GM12878 (cell line): ENCODE measurements around the gene WSCD1. TPM values are rescaled to one million over a fixed set of nuclear protein-coding genes. Genes with fewer than 3 reads are reported as not detected.

Experiments
- ATAC-seq: fragments of 200-7000 bp; cut with Tn5 transposase; 3 replicates; pipeline ENCODE4 v1.9.1; 2020; ENCODE audit warnings: mild to moderate bottlenecking, moderate library complexity
- BruUV-seq: library from RNA; stranded (reverse); fragments of 400-500 nt; replicated peaks from 2 replicates; lab custom pipeline; 2021; lab: Mats Ljungman, UMichigan
- CTCF ChIA-PET: fragments of 300-600 bp; sonication (Branson Sonifier 250); formaldehyde crosslinking; extraction: SDS; loops from one replicate; lab custom pipeline; 2021; ENCODE audit warnings: inconsistent platforms; lab: Yijun Ruan, JAX
- POLR2A ChIA-PET: fragments of 350-600 bp; formaldehyde crosslinking; extraction: SDS; loops from one replicate; lab custom pipeline; 2021; ENCODE audit warnings: inconsistent platforms; lab: Charles Lee
- RAD21 ChIA-PET: fragments of 300-600 bp; sonication (Branson Sonifier 250); formaldehyde crosslinking; loops from one replicate; lab custom pipeline; 2023; ENCODE audit warnings: antibody characterized with exemption; ENCODE audit not compliant: unreplicated experiment; lab: Charles Lee
- SMC1A ChIA-PET: fragments of 300-600 bp; sonication (Branson Sonifier 250); formaldehyde crosslinking; loops from one replicate; lab custom pipeline; 2023; ENCODE audit not compliant: unreplicated experiment, uncharacterized antibody; lab: Charles Lee
- DNase-seq: peaks from one replicate; pipeline ENCODE4 v3.0.0-alpha.2; 2011; ENCODE audit warnings: low read depth, low spot score
- FAIRE-seq: peaks from 3 replicates; lab custom pipeline; 2011; peaks lifted over from hg19 to GRCh38; lab: Jason Lieb, UNC
- H2AFZ ChIP-seq: 2 replicates; pipeline ENCODE4 v1.6.0; 2011; ENCODE audit warnings: low read depth, low read length, control low read depth; ENCODE audit not compliant: control insufficient read depth
- H3K27ac ChIP-seq: 2 replicates; pipeline ENCODE4 v1.5.1; 2011; ENCODE audit warnings: control low read depth; ENCODE audit not compliant: control insufficient read depth, insufficient read depth
- H3K27me3 ChIP-seq, 2 experiments: replicated peaks in 1 of 2; 2 replicates each; pipeline versions ENCODE4 v1.6.0 to v1.6.1; 2011; ENCODE audit warnings: low read length in 1 of 2; ENCODE audit not compliant: control insufficient read depth in 2 of 2, insufficient read depth in 2 of 2
- H3K36me3 ChIP-seq, 2 experiments: 2 replicates each; pipeline ENCODE4 v1.5.1; 2011; ENCODE audit warnings: low read length in 1 of 2; ENCODE audit not compliant: control insufficient read depth in 2 of 2, insufficient read depth in 2 of 2
- H3K4me1 ChIP-seq: 2 replicates; pipeline ENCODE4 v1.6.1; 2011; ENCODE audit warnings: mild to moderate bottlenecking, low read length, moderate library complexity, mixed read lengths; ENCODE audit not compliant: control insufficient read depth, insufficient read depth
- H3K4me2 ChIP-seq: 2 replicates; pipeline ENCODE4 v1.6.0; 2011; ENCODE audit warnings: control low read depth; ENCODE audit not compliant: control insufficient read depth, insufficient read depth
- H3K4me3 ChIP-seq: fragments of 200-600 bp; sonication (generic); 2 replicates; pipeline ENCODE4 v1.5.1; 2016
- H3K79me2 ChIP-seq: 2 replicates; pipeline ENCODE4 v1.6.0; 2011; ENCODE audit warnings: low read length; ENCODE audit not compliant: control insufficient read depth, insufficient read depth
- H3K9ac ChIP-seq: 2 replicates; pipeline ENCODE4 v1.8.0; 2011; ENCODE audit warnings: low read length, control low read depth, mixed read lengths; ENCODE audit not compliant: control insufficient read depth, insufficient read depth
- H3K9me3 ChIP-seq: replicated peaks from 3 replicates; pipeline ENCODE4 v1.5.1; 2011; ENCODE audit warnings: mild to moderate bottlenecking, low read length; ENCODE audit not compliant: control insufficient read depth, insufficient read depth
- H4K20me1 ChIP-seq: 2 replicates; pipeline ENCODE4 v1.6.0; 2011; ENCODE audit not compliant: control insufficient read depth, insufficient read depth
- BHLHE40 ChIP-seq, 2 experiments: fragments of 450-650 bp in 1 of 2; IDR thresholded peaks; 2 replicates each; pipeline ENCODE4 v1.6.1; 2011 to 2017; ENCODE audit warnings: low read depth in 2 of 2, borderline replicate concordance in 1 of 2, improper control_type of control experiment in 1 of 2, low read length in 1 of 2, mild to moderate bottlenecking in 1 of 2
- GABPA ChIP-seq: IDR thresholded peaks from 2 replicates; pipeline ENCODE4 v1.6.1; 2014; ENCODE audit warnings: antibody characterized with exemption, low read depth, mild to moderate bottlenecking, inconsistent platforms
- KAT2A ChIP-seq: conservative IDR thresholded peaks from 2 replicates; pipeline ENCODE4 v1.6.1; 2011; ENCODE audit warnings: low read depth, low read length; ENCODE audit not compliant: control insufficient read depth
- NFYA ChIP-seq: IDR thresholded peaks from 2 replicates; pipeline ENCODE4 v1.6.1; 2011; ENCODE audit warnings: low read depth, mild to moderate bottlenecking, low read length, improper control_type of control experiment, borderline replicate concordance
- PML ChIP-seq: IDR thresholded peaks from 2 replicates; pipeline ENCODE4 v1.6.1; 2012; ENCODE audit warnings: low read length, inconsistent platforms
- RAD51 ChIP-seq: fragments of 450-650 bp; IDR thresholded peaks from 2 replicates; pipeline ENCODE4 v1.6.1; 2016; ENCODE audit warnings: moderate library complexity, mild to moderate bottlenecking, inconsistent platforms
- RB1 ChIP-seq: fragments of 450-650 bp; formaldehyde crosslinking; IDR thresholded peaks from 2 replicates; pipeline ENCODE4 v1.6.1; 2017; ENCODE audit warnings: mild to moderate bottlenecking, borderline replicate concordance
- WGBS: methylation state at CpG from one replicate; pipeline ENCODE4 v1.1.6; 2016; ENCODE audit warnings: low lambda C conversion rate; ENCODE audit not compliant: insufficient replicate concordance, insufficient coverage; ENCODE audit errors: missing lambda C conversion rate; 5-methylcytosine and 5-hydroxymethylcytosine counted together
- in situ Hi-C: fragments of 300-500 bp; cut with MboI; formaldehyde crosslinking; loops from 9 replicates; pipeline ENCODE4 v1.14.3; 2018; ENCODE audit warnings: mixed read lengths
- intact Hi-C: fragments of 100-400 bp; cut with micrococcal nuclease; formaldehyde crosslinking; loops from one replicate; pipeline ENCODE4 v1.14.2; 2022; ENCODE audit not compliant: unreplicated experiment
- polyA plus RNA-seq, 11 experiments: library from polyadenylated mRNA; depleted of rRNA in 4 of 11; unstranded in 6 of 11; stranded (reverse) in 5 of 11; fragments of >200 nt; fragmentation: Nextera tagmentation in 4 of 11; fragmentation: Illumina TruSeq in 1 of 11; extraction: Ambion mirVana in 4 of 11; extraction: Trizol in 1 of 11; gene quantifications; 1 replicate in 1 of 11; 2 replicates in 10 of 11; pipeline versions ENCODE4 v1.2.1 to v1.2.3, GENCODE V29; 2011 to 2016; ENCODE audit warnings: inconsistent platforms in 2 of 11, missing spikeins in 2 of 11, low read depth in 1 of 11
- total RNA-seq, 4 experiments: library from RNA; depleted of rRNA in 3 of 4; stranded (reverse); fragments of >200 nt in 3 of 4; fragmentation: Illumina TruSeq in 1 of 4; extraction: Trizol in 1 of 4; gene quantifications; 2 replicates each; pipeline versions ENCODE4 v1.2.1 to v1.2.3, GENCODE V29; 2013 to 2021
- TF ChIP-seq, protein P1 (sequence below): fragments of 450-650 bp; IDR thresholded peaks from 2 replicates; pipeline ENCODE4 v1.6.1; 2017; ENCODE audit warnings: antibody characterized with exemption, mild to moderate bottlenecking, moderate library complexity
- TF ChIP-seq, protein P2 (sequence below): fragments of 450-650 bp; IDR thresholded peaks from 2 replicates; pipeline ENCODE4 v1.6.1; 2017; ENCODE audit warnings: low read depth, mild to moderate bottlenecking, moderate library complexity
- TF ChIP-seq, protein P3 (sequence below), 3 experiments: IDR thresholded peaks in 2 of 3; conservative IDR thresholded peaks in 1 of 3; 2 replicates each; pipeline ENCODE4 v1.5.1; 2011; ENCODE audit warnings: low read depth in 3 of 3, low read length in 3 of 3, mild to moderate bottlenecking in 3 of 3, control low read depth in 2 of 3, moderate library complexity in 2 of 3, inconsistent platforms in 1 of 3, mixed read lengths in 1 of 3; ENCODE audit not compliant: control insufficient read depth in 2 of 3, insufficient read depth in 1 of 3; ENCODE audit errors: extremely low read depth in 1 of 3
- TF ChIP-seq, protein P4 (sequence below): fragments of 450-650 bp; formaldehyde crosslinking; IDR thresholded peaks from 2 replicates; pipeline ENCODE4 v1.4.0; 2020; ENCODE audit warnings: mild to moderate bottlenecking, moderate library complexity

Gene WSCD1
- total and polyA plus RNA-seq, 10 of the 15 experiments (the other 5 are each of a cell fraction or from before 2014, with no cell fraction given), result 0.01 to 0.16 TPM; not detected in 8

DNA sequence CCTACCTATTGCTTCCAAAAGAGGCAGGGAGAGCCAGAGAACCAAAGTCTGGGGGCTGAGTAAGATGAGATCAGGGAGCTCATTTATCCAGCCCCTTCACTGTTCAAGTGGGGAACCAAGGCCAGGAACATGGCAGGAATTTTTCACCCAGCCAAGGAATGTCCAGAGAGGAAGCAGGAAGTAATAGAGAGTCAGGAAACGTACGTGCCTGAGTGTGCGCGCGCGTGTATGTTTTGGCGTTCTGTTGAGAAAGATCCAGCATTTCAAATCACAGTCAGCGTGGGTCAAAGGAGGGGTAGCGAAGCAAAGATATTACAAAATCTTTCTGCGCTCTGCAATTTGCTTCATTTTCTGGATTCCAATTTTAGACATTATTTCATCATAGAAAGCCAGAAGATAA, 41.9 kb upstream of the WSCD1 start (continued):
- TF ChIP-seq, protein P1, sequence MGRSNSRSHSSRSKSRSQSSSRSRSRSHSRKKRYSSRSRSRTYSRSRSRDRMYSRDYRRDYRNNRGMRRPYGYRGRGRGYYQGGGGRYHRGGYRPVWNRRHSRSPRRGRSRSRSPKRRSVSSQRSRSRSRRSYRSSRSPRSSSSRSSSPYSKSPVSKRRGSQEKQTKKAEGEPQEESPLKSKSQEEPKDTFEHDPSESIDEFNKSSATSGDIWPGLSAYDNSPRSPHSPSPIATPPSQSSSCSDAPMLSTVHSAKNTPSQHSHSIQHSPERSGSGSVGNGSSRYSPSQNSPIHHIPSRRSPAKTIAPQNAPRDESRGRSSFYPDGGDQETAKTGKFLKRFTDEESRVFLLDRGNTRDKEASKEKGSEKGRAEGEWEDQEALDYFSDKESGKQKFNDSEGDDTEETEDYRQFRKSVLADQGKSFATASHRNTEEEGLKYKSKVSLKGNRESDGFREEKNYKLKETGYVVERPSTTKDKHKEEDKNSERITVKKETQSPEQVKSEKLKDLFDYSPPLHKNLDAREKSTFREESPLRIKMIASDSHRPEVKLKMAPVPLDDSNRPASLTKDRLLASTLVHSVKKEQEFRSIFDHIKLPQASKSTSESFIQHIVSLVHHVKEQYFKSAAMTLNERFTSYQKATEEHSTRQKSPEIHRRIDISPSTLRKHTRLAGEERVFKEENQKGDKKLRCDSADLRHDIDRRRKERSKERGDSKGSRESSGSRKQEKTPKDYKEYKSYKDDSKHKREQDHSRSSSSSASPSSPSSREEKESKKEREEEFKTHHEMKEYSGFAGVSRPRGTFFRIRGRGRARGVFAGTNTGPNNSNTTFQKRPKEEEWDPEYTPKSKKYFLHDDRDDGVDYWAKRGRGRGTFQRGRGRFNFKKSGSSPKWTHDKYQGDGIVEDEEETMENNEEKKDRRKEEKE, result no peak
- TF ChIP-seq, protein P2, sequence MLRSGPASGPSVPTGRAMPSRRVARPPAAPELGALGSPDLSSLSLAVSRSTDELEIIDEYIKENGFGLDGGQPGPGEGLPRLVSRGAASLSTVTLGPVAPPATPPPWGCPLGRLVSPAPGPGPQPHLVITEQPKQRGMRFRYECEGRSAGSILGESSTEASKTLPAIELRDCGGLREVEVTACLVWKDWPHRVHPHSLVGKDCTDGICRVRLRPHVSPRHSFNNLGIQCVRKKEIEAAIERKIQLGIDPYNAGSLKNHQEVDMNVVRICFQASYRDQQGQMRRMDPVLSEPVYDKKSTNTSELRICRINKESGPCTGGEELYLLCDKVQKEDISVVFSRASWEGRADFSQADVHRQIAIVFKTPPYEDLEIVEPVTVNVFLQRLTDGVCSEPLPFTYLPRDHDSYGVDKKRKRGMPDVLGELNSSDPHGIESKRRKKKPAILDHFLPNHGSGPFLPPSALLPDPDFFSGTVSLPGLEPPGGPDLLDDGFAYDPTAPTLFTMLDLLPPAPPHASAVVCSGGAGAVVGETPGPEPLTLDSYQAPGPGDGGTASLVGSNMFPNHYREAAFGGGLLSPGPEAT, result no peak
- no peak for TF ChIP-seq PML
- TF ChIP-seq, all 136 proteins: peak for 0

DNA sequence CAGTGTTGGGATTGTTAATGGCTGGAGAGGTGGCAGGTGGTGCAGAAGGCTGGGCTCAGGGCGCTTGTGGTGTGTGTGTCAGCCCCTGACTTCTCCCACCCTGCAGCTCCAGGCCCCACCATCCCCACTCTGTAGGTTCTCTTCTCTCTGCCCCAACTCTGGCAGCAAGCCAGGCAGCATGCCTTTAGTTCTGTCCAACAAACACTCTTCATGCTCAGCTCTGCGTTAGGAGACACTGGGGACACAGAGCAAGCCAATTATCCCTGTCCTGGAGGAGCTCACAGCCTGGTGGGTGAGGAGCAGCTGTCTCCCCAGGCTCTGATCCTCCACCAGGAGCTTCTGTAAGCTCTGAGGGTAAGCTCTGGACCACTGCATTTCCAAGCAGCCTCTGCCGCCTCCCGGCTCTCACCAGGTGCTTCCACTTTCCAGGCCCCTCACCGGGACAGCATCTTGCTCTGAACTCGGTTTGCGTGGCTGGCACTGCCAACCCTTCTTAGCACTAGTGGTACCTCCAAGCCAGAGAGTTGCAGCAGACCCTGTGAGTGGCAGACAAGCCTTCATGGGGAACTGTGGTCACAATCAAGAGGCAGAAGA, 34.3 kb upstream of the WSCD1 start:
- Histone ChIP-seq H3K27me3 (no peaks in the 10 kb centered on the region), H3K27ac (no peak overlapping the region), H2AFZ (no peak overlapping the region), H3K9ac (no peak overlapping the region), H3K4me2 (no peak overlapping the region), H3K4me3 (no peak overlapping the region), H3K36me3 (no peaks in the 10 kb centered on the region), H3K79me2 (no peaks in the 10 kb centered on the region), H3K9me3 (no peaks in the 10 kb centered on the region), H4K20me1 (no peaks in the 10 kb centered on the region; the same call in none of the 2 replicates), H3K4me1 (no peaks in the 10 kb centered on the region)
- BruUV-seq, result no TSS peak
- ChIA-PET POLR2A (no interaction called here), SMC1A (no interaction called here), RAD21 (no interaction called here), CTCF (no interaction called here)
- WGBS, result 7% methylated on average over 7 of the region's 7 CpGs
- in situ Hi-C loops, result no loop called here
- FAIRE-seq (no peak), DNase-seq (no peak), ATAC-seq (no peak)
- intact Hi-C loops, result no loop called here
- no peak for TF ChIP-seq BHLHE40 (IDR thresholded peaks at IDR 0.05; ENCODE audit: borderline replicate concordance in 1 of 2, low read depth in 2 of 2, low read length in 1 of 2)
- TF ChIP-seq KAT2A, result no peak
- TF ChIP-seq GABPA, result no peak
- TF ChIP-seq, protein P3, sequence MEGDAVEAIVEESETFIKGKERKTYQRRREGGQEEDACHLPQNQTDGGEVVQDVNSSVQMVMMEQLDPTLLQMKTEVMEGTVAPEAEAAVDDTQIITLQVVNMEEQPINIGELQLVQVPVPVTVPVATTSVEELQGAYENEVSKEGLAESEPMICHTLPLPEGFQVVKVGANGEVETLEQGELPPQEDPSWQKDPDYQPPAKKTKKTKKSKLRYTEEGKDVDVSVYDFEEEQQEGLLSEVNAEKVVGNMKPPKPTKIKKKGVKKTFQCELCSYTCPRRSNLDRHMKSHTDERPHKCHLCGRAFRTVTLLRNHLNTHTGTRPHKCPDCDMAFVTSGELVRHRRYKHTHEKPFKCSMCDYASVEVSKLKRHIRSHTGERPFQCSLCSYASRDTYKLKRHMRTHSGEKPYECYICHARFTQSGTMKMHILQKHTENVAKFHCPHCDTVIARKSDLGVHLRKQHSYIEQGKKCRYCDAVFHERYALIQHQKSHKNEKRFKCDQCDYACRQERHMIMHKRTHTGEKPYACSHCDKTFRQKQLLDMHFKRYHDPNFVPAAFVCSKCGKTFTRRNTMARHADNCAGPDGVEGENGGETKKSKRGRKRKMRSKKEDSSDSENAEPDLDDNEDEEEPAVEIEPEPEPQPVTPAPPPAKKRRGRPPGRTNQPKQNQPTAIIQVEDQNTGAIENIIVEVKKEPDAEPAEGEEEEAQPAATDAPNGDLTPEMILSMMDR (IDR thresholded peaks at IDR 0.05 in 2 of 3, conservative IDR thresholded peaks at IDR 0.05 in 1 of 3; ENCODE audit: control insufficient read depth in 2 of 3, extremely low read depth in 1 of 3, insufficient read depth in 1 of 3, low read depth in 3 of 3, low read length in 3 of 3), result no peak
- TF ChIP-seq NFYA, result no peak
- TF ChIP-seq, protein P4, sequence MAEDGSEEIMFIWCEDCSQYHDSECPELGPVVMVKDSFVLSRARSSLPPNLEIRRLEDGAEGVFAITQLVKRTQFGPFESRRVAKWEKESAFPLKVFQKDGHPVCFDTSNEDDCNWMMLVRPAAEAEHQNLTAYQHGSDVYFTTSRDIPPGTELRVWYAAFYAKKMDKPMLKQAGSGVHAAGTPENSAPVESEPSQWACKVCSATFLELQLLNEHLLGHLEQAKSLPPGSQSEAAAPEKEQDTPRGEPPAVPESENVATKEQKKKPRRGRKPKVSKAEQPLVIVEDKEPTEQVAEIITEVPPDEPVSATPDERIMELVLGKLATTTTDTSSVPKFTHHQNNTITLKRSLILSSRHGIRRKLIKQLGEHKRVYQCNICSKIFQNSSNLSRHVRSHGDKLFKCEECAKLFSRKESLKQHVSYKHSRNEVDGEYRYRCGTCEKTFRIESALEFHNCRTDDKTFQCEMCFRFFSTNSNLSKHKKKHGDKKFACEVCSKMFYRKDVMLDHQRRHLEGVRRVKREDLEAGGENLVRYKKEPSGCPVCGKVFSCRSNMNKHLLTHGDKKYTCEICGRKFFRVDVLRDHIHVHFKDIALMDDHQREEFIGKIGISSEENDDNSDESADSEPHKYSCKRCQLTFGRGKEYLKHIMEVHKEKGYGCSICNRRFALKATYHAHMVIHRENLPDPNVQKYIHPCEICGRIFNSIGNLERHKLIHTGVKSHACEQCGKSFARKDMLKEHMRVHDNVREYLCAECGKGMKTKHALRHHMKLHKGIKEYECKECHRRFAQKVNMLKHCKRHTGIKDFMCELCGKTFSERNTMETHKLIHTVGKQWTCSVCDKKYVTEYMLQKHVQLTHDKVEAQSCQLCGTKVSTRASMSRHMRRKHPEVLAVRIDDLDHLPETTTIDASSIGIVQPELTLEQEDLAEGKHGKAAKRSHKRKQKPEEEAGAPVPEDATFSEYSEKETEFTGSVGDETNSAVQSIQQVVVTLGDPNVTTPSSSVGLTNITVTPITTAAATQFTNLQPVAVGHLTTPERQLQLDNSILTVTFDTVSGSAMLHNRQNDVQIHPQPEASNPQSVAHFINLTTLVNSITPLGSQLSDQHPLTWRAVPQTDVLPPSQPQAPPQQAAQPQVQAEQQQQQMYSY (CRISPR knock-in tag), result no peak
- no peak for TF ChIP-seq RB1
- no peak for TF ChIP-seq RAD51
